HepG2 (cell line): ENCODE results near the gene TTBK1. TPM values are rescaled to one million over a fixed set of nuclear protein-coding genes. Genes with fewer than 3 reads are reported as not detected.

Experiments used
- CC2D1A ChIP-seq: sonication (generic); formaldehyde crosslinking; IDR thresholded peaks from 2 replicates; pipeline ENCODE4 v1.8.1; 2023; ENCODE audit warnings: mild to moderate bottlenecking, missing genetic modification reagents
- KLF6 ChIP-seq: IDR thresholded peaks from 2 replicates; pipeline ENCODE4 v1.8.0; 2016; ENCODE audit warnings: missing biosample characterization, missing genetic modification reagents
- REST ChIP-seq, 2 experiments: IDR thresholded peaks; 2 replicates each; pipeline ENCODE4 v1.6.1; 2011 to 2012; ENCODE audit warnings: low read length in 2 of 2, borderline replicate concordance in 1 of 2, low read depth in 1 of 2, mild to moderate bottlenecking in 1 of 2, moderate library complexity in 1 of 2
- SOX6 ChIP-seq, 2 experiments: fragments of 450-650 bp in 1 of 2; sonication (generic) in 1 of 2; formaldehyde crosslinking in 1 of 2; IDR thresholded peaks; 2 replicates each; pipeline versions ENCODE4 v1.4.0 to v1.6.1; 2017 to 2020; ENCODE audit warnings: antibody characterized with exemption in 1 of 2, mild to moderate bottlenecking in 1 of 2, missing genetic modification reagents in 1 of 2
- SRF ChIP-seq: IDR thresholded peaks from 2 replicates; pipeline ENCODE4 v1.6.1; 2011; ENCODE audit warnings: mild to moderate bottlenecking, low read depth, low read length, moderate library complexity
- SRSF9 ChIP-seq: fragments of 200-400 bp; formaldehyde crosslinking; IDR thresholded peaks from 2 replicates; pipeline ENCODE4 v1.6.1; 2018; ENCODE audit warnings: borderline replicate concordance, mild to moderate bottlenecking, low read depth, low read length; ENCODE audit not compliant: insufficient read depth, poor library complexity, severe bottlenecking
- TAF1 ChIP-seq: sonication (generic); formaldehyde crosslinking; IDR thresholded peaks from 2 replicates; pipeline ENCODE4 v1.4.0; 2020; ENCODE audit warnings: missing genetic modification reagents
- TAF15 ChIP-seq: fragments of 200-400 bp; formaldehyde crosslinking; IDR thresholded peaks from one replicate; pipeline ENCODE4 v1.6.1; 2018; ENCODE audit warnings: mild to moderate bottlenecking, low read depth, low read length; ENCODE audit not compliant: poor library complexity, severe bottlenecking
- TCF12 ChIP-seq, 2 experiments: fragments of 450-650 bp in 1 of 2; sonication (generic) in 1 of 2; formaldehyde crosslinking in 1 of 2; IDR thresholded peaks; 2 replicates each; pipeline versions ENCODE4 v1.6.1 to v1.8.0; 2017 to 2022; ENCODE audit warnings: antibody characterized with exemption in 1 of 2, mild to moderate bottlenecking in 1 of 2, missing genetic modification reagents in 1 of 2, moderate library complexity in 1 of 2
- UBTF ChIP-seq: sonication (generic); formaldehyde crosslinking; IDR thresholded peaks from 2 replicates; pipeline ENCODE4 v1.4.0; 2020; ENCODE audit warnings: mild to moderate bottlenecking, missing genetic modification reagents
- ZBTB21 ChIP-seq: sonication (generic); formaldehyde crosslinking; IDR thresholded peaks from 2 replicates; pipeline ENCODE4 v1.4.0; 2020; ENCODE audit warnings: missing genetic modification reagents
- ZKSCAN5 ChIP-seq: sonication (generic); formaldehyde crosslinking; IDR thresholded peaks from 2 replicates; pipeline ENCODE4 v1.5.1; 2020; ENCODE audit warnings: mild to moderate bottlenecking, missing genetic modification reagents
- ZNF121 ChIP-seq: sonication (generic); formaldehyde crosslinking; IDR thresholded peaks from 2 replicates; pipeline ENCODE4 v1.5.0; 2020; ENCODE audit warnings: mild to moderate bottlenecking, missing genetic modification reagents
- ZNF33A ChIP-seq: sonication (generic); formaldehyde crosslinking; IDR thresholded peaks from 2 replicates; pipeline ENCODE4 v1.5.1; 2020; ENCODE audit warnings: missing genetic modification reagents, mild to moderate bottlenecking, moderate library complexity, borderline replicate concordance
- ZNF446 ChIP-seq: sonication (generic); formaldehyde crosslinking; IDR thresholded peaks from 2 replicates; pipeline ENCODE4 v1.5.0; 2020; ENCODE audit warnings: mild to moderate bottlenecking, missing genetic modification reagents
- polyA plus RNA-seq, 8 experiments: library from polyadenylated mRNA; depleted of rRNA in 3 of 8; stranded (reverse) in 7 of 8; unstranded in 1 of 8; fragments of >200 nt; fragmentation: Illumina TruSeq in 4 of 8; extraction: Trizol in 4 of 8; gene quantifications; 2 replicates each; pipeline versions ENCODE4 v1.2.1 to v1.2.3, GENCODE V29; 2011 to 2016; ENCODE audit warnings: low read depth in 4 of 8, missing spikeins in 1 of 8, mixed read lengths in 1 of 8; ENCODE audit not compliant: insufficient read depth in 1 of 8
- total RNA-seq, 5 experiments: library from RNA; depleted of rRNA; stranded (reverse); fragments of >200 nt; fragmentation: Illumina TruSeq; extraction: Trizol; gene quantifications; 2 replicates each; pipeline ENCODE4 v1.2.3, GENCODE V29; 2016; ENCODE audit warnings: low read depth in 1 of 5
- TF ChIP-seq, protein P1 (sequence below): sonication (generic); formaldehyde crosslinking; IDR thresholded peaks from 2 replicates; pipeline ENCODE4 v1.4.0; 2020; ENCODE audit warnings: low read depth, mild to moderate bottlenecking, missing genetic modification reagents

Gene TTBK1
- total and polyA plus RNA-seq, 2 of the 13 experiments (the other 11 are each of a cell fraction or from before 2014, with no cell fraction given), result 0.24 to 0.33 TPM

- TF ChIP-seq REST (IDR thresholded peaks at IDR 0.05; ENCODE audit: borderline replicate concordance in 1 of 2, low read depth in 1 of 2, low read length in 2 of 2) (no peak), SRSF9 (no peak), UBTF (CRISPR knock-in tag) (peak; percentile 93; the same call in 1 of the 2 replicates), SOX6 (IDR thresholded peaks at IDR 0.05) (no peak), SOX6 (CRISPR knock-in tag; IDR thresholded peaks at IDR 0.05) (no peak; the same call in 1 of the 2 replicates), ZNF121 (CRISPR knock-in tag) (peak; percentile 81), TAF1 (CRISPR knock-in tag) (peak; percentile 86), CC2D1A (CRISPR knock-in tag) (no peak), ZNF446 (CRISPR knock-in tag) (peak; percentile 97), TCF12 (IDR thresholded peaks at IDR 0.05) (no peak), TCF12 (CRISPR knock-in tag; IDR thresholded peaks at IDR 0.05) (peak; percentile 84; the same call in 1 of the 2 replicates), ZBTB21 (CRISPR knock-in tag) (no peak; the same call in 1 of the 2 replicates), TAF15 (peak; percentile 79), KLF6 (CRISPR knock-in tag) (peak; percentile 93), SRF (peak; percentile 10; the same call in 1 of the 2 replicates), ZKSCAN5 (CRISPR knock-in tag) (no peak), ZNF33A (CRISPR knock-in tag) (no peak; the same call in 1 of the 2 replicates)
- TF ChIP-seq, protein P1, sequence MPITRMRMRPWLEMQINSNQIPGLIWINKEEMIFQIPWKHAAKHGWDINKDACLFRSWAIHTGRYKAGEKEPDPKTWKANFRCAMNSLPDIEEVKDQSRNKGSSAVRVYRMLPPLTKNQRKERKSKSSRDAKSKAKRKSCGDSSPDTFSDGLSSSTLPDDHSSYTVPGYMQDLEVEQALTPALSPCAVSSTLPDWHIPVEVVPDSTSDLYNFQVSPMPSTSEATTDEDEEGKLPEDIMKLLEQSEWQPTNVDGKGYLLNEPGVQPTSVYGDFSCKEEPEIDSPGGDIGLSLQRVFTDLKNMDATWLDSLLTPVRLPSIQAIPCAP (CRISPR knock-in tag), result no peak; the same call in none of the 2 replicates
Observed at GRCh38 chr6:43228951-43229802, 14.1 kb upstream of the TTBK1 start, which contains the start of gene DNPH1 (continued).
